Activated CD4-positive, alpha-beta memory T cell treated with anti-CD3 and anti-CD28 coated beads for 36 hours (primary cell): ENCODE results near the gene ARHGEF1. TPM values are rescaled to one million over a fixed set of nuclear protein-coding genes. Genes with fewer than 3 reads are reported as not detected.
"Not testable (repeated sequence)": the region's sequence is repeated elsewhere in the genome, so short reads cannot be mapped to it uniquely, and the experiment has no call there.

Experiments used
- CTCF ChIA-PET: fragments of 350-600 bp; sonication (Branson Sonifier 250); formaldehyde crosslinking; loops from one replicate; lab custom pipeline; 2021; ENCODE audit warnings: antibody characterized with exemption, inconsistent platforms; lab: Charles Lee
- POLR2A ChIA-PET: fragments of 350-600 bp; sonication (Branson Sonifier 250); formaldehyde crosslinking; loops from one replicate; lab custom pipeline; 2021; ENCODE audit warnings: antibody characterized with exemption; lab: Charles Lee
- DNase-seq: peaks from one replicate; pipeline ENCODE4 v3.0.0-alpha.2; 2020
- H3K27ac Mint-ChIP-seq: one replicate; pipeline ENCODE4 v1.8.0; 2021; ENCODE audit warnings: mixed read lengths
- H3K27me3 Mint-ChIP-seq: one replicate; pipeline ENCODE4 v1.8.0; 2021; ENCODE audit warnings: mixed read lengths
- H3K36me3 Mint-ChIP-seq: one replicate; pipeline ENCODE4 v1.8.0; 2021; ENCODE audit warnings: mixed read lengths
- H3K4me1 Mint-ChIP-seq: one replicate; pipeline ENCODE4 v1.8.0; 2021; ENCODE audit warnings: low read depth, mixed read lengths
- H3K4me3 Mint-ChIP-seq: one replicate; pipeline ENCODE4 v1.8.0; 2021; ENCODE audit warnings: mild to moderate bottlenecking, mixed read lengths
- H3K9me3 Mint-ChIP-seq: one replicate; pipeline ENCODE4 v1.8.0; 2021; ENCODE audit warnings: mixed read lengths
- intact Hi-C: fragments of 100-400 bp; cut with micrococcal nuclease; formaldehyde crosslinking; loops from one replicate; pipeline ENCODE4 v1.15.1; 2023
- total RNA-seq, 2 experiments: library from RNA; stranded (reverse); gene quantifications; one replicate each; pipeline ENCODE4 v1.2.3, GENCODE V29; 2021

The ARHGEF1 gene
- total RNA-seq, 2 experiments from 2014 or later, result 298 to 327 TPM

DNA sequence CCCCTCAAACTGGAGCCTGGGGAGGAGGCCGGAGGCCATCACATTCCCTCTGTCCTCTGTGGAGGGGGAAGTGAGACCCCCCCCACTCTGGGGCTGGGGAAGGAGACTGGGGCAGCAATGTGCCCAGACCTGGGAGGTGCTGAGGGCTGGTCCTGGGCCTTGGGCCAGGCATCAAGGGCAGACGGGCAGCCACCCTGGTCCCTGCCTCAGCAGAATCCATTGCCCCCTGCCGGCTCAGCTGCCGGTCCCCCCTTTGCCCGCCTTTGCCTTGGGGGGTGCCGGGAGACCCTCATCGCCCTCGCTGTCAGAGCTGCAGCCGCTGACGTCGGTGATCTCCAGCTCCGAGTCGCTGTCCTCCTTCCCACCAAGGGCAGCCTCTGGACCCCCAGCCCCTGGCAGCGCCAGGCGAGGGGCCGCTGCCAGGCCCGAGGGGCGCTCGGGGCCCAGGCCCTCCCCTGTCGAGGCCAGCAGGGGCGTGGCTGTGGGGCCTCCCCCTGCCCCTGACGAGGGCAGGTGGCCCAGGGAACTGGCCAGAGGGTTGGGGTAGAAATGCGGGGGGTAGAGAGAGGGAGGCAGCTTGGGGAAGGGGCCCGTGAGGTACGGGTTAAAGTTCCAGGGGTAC, 25.1 kb downstream of the ARHGEF1 start:
- Mint-ChIP-seq H3K9me3 (no peaks in the 10 kb centered on the region), H3K27me3 (peaks cover 11% of the 10 kb centered on the region), H3K4me3 (no peak overlapping the region), H3K4me1 (peaks cover 25% of the 10 kb centered on the region), H3K36me3 (peaks cover 31% of the 10 kb centered on the region), H3K27ac (no peak overlapping the region)
- CTCF ChIA-PET, result no interaction called here
- POLR2A ChIA-PET, result no interaction called here
- intact Hi-C loops, result no loop called here
- DNase-seq, result no peak

DNA sequence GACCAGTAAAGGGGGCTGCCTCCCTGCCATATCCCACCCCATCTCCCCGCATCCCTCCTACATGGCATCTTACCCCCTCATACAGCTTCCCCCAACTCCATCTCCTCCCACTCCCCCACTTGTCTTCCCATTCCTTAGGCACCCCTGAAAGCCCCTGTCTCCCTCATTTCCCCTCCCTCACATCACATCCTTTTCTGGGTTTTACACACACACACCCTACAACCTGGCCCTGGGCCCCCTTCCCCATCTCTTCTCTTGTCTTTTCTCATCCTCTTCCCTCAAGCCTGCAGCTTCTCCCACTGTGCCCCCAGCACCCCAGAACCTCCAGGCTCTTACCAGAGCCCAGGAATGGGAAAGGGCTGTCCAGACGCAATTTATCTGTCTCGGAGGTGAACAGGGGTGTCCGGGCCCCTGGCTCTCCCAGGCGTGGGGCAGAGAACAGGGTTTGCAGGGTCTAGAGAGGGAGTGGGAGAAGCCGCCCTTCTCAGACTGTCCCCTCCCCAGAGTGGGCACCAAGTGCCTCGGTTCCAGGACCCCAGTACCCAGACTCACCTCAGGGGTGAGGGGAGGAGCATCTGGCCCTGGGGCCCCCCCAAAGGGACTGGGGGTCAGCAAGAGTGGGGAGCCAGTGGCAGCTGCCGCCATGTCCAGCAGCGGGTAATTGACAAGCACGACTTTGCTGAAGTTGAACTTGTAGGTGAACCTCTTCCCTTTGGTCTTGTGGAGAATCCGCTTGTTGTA, 25.9 kb downstream of the ARHGEF1 start:
- POLR2A ChIA-PET, result no interaction called here
- Mint-ChIP-seq H3K4me3 (no peak overlapping the region), H3K27me3 (peaks cover 16% of the 10 kb centered on the region), H3K36me3 (peaks cover 28% of the 10 kb centered on the region), H3K27ac (no peak overlapping the region), H3K9me3 (no peaks in the 10 kb centered on the region), H3K4me1 (peaks cover 30% of the 10 kb centered on the region)
- CTCF ChIA-PET, result no interaction called here
- intact Hi-C loops, result no loop called here
- no peak for DNase-seq

DNA sequence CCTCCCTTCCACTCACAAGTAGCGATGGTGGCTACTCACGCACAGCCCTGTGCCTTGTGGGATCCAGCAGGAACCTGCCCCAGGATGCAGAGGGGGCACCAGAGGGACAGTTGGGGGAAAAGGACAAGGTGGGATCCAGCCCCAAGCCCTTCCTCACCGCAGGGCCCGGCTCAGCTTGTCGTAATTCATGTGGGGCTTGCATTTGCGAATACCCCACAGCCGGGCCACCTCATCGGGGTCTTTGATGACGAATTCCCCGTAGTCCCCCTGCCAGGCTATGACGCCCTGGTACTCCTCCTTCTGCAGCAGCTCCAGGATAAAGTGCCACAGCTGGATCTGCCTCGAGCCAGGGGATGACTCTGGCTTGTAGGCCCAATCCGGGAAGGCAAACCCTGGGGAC, 26.7 kb downstream of the ARHGEF1 start:
- intact Hi-C loops, result no loop called here
- POLR2A ChIA-PET, result interaction anchor here (2.3 kb wide), 1 partner anchor 8 kb away, joined by 8 read pairs; no protein-coding TSS in a partner anchor
- Mint-ChIP-seq H3K27me3 (peaks cover 21% of the 10 kb centered on the region), H3K4me1 (peaks cover 30% of the 10 kb centered on the region), H3K27ac (no peak overlapping the region), H3K36me3 (peaks cover 21% of the 10 kb centered on the region), H3K4me3 (no peak overlapping the region), H3K9me3 (no peaks in the 10 kb centered on the region)
- CTCF ChIA-PET, result no interaction called here
- DNase-seq, result no peak

DNA sequence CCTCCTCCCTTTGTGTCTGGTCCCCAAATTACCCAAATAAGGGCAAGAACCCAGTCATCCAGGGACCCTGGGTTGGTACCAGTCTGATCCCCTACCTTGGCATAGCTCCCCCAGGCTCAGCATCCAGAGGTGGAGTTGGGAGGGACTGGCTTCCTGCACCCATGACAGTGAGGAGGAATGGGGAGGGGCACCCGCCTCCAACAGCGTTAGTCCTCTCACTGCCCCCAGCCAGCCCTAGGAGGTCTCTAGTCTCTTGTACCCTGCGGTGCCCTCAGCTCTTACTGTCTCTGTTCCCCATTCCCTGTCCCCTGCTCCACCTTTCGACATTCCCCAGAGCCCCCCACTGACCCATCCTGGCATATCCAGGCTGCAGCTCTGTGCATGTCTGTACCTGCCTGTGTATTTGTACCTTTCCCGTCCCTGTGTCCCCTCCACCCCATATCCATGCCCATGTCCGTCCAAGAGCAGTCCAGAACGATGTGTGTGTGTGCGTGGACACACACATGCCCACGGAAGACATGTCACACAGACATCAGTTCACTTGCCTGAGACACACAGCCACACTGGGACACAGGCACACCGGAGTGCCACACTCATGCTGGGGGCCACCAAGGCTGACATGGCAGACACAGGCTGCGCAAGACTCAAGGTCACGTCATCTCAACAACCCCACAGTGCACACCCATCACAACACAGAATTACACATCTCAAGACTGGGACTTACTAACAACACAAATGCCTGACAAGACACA, 27.4 kb downstream of the ARHGEF1 start:
- H3K4me1 Mint-ChIP-seq, result peaks cover 30% of the 10 kb centered on the region
- peak overlapping the region; percentile 6 for H3K27ac Mint-ChIP-seq
- ChIA-PET POLR2A (interaction anchor here (2.3 kb wide), 1 partner anchor 9 kb away, joined by 8 read pairs; no protein-coding TSS in a partner anchor), CTCF (no interaction called here)
- H3K9me3 Mint-ChIP-seq, result no peaks in the 10 kb centered on the region
- no peak overlapping the region for H3K4me3 Mint-ChIP-seq
- intact Hi-C loops, result no loop called here
- no peak for DNase-seq
- H3K36me3 Mint-ChIP-seq, result peaks cover 14% of the 10 kb centered on the region
- peaks cover 21% of the 10 kb centered on the region for H3K27me3 Mint-ChIP-seq

DNA sequence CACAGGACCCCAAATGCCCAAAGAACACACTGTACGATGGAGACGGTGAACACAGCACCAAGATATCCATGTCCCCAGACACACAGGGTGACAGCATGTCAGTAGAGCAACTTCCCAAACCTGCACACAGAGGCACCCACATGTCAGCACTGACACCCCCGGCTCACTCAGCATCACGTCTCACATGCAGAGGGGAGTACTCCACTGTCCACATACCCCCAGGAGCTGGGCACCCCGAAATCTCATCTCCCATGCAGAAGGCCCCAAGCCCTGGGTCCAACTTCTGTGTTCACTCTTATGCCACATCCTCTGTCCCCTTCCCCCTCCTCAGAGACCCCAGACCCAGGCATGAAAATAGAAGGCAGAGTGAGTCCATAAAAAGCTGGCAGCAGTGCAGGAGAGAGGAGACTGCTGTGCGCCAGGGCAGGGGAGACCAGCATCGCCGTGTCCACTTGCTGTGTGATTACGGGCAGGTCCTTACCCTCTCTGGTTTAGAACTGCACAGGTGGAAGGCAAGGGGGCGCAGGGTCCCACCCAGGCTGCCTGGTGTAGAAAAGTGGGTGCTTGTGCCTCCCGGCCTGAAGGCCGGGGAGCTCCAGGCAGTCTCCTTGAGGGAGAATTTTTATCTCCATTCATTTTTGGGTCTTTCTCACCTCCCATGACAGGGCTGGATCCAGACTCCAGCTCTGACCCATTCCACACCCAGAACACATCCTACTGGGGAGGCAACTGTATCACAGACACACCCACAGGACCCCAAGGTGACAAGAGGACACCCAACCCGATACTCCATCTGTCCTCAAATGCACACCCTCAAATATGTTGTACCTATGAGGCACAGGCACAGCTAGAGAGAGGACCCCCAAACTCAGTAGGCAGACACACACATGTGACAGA, 28.3 kb downstream of the ARHGEF1 start:
- Mint-ChIP-seq H3K4me1 (peaks cover 26% of the 10 kb centered on the region), H3K27ac (peak overlapping the region; percentile 6), H3K27me3 (peaks cover 21% of the 10 kb centered on the region), H3K36me3 (peaks cover 7% of the 10 kb centered on the region), H3K9me3 (no peaks in the 10 kb centered on the region), H3K4me3 (no peak overlapping the region)
- CTCF ChIA-PET, result interaction anchor here (0.6 kb wide), 1 partner anchor 41 kb away, joined by 3 read pairs; no protein-coding TSS in a partner anchor
- DNase-seq, result no peak
- POLR2A ChIA-PET, result interaction anchor here (0.8 to 2.3 kb wide), 5 partner anchors 8 to 27 kb away, joined by 3 to 8 read pairs (median 3); no protein-coding TSS in a partner anchor
- intact Hi-C loops, result no loop called here

DNA sequence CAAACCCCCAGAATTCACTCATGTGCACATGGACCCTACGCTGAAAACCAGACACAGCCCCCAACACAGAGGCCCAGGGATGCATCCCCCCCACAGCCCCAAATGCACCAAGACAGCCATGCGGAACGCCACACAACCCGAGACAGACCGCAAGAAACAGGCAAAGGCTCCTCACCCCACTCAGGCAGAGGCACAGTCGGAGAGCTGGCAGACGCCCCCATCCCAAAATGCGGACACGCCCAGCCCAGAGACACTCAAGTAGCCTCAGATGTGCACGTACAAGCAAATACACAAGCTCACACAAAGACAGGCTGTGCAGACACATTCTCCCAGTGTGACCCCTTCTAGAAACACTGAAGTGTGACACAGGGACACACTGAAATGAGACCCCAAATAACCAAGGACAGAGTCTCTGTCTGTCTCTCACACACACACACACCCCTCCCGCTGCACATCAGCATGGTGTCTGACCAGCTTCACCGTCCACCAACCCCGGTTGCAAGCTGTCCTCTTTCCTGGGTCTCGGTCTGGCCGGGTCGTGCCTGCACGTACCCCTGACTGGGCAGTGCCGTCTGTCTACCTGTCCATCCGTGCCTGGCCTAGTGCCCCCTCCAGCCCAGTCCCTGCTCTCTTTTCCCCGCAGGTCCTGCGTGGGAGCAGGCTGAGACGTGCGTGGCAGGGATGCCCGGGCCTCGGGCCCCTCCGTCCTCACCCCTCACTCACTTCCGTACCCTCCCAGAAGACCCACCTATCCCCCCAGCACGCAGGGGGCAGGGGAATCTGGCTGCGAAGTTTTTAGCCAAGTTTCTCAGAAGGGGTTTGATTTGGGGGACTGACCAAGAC, 29.1 kb downstream of the ARHGEF1 start:
- H3K27ac Mint-ChIP-seq, result peak overlapping the region; percentile 24
- H3K4me1 Mint-ChIP-seq, result peaks cover 23% of the 10 kb centered on the region
- peaks cover 3% of the 10 kb centered on the region for H3K36me3 Mint-ChIP-seq
- H3K27me3 Mint-ChIP-seq, result peaks cover 21% of the 10 kb centered on the region
- CTCF ChIA-PET, result interaction anchor here (0.6 to 0.7 kb wide), 2 partner anchors 40 to 141 kb away, joined by 3 read pairs; no protein-coding TSS in a partner anchor
- intact Hi-C loops, result no loop called here
- no peaks in the 10 kb centered on the region for H3K9me3 Mint-ChIP-seq
- H3K4me3 Mint-ChIP-seq, result no peak overlapping the region
- POLR2A ChIA-PET, result interaction anchor here (0.8 to 2.3 kb wide), 6 partner anchors 9 to 28 kb away, joined by 3 to 8 read pairs (median 3); no protein-coding TSS in a partner anchor
- no peak for DNase-seq

DNA sequence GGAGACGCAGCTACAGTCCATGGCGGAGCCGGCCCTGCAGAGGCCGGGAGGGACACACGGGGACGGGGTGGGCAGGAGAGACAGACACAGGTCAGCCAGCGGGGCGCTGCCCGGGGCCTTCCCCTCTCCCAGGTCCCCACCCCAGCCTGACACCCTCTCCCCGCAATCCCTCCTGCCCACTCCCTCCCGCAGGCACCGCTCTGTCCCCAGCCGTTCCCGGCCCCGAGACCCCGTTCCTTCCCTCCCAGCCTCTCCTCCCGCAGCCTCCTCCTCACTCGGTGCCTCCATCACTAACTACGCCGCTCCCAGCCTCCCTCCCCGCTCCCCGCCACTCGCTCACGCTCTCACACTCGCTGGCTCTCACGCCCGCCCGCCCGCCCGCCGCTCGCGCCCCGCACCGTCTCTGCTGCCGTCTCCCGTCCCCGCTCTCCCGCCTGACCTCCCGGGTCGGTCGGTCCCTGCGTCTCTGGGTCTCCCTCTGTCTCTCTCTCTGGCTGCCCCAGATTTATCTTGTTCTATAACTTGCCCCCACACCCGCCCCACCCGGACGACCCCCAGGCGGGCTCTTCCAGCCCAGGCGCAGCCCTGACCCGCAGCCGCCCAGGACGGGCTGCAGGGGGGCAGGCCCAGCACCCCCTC, 30.0 kb downstream of the ARHGEF1 start:
- Mint-ChIP-seq H3K4me3 (no peak overlapping the region), H3K27ac (no peak overlapping the region), H3K9me3 (no peaks in the 10 kb centered on the region), H3K27me3 (peaks cover 21% of the 10 kb centered on the region), H3K36me3 (no peaks in the 10 kb centered on the region), H3K4me1 (peaks cover 23% of the 10 kb centered on the region)
- ChIA-PET CTCF (no interaction called here), POLR2A (interaction anchor here (0.9 kb wide), 1 partner anchor 23 kb away, joined by 3 read pairs; no protein-coding TSS in a partner anchor)
- intact Hi-C loops, result no loop called here
- no peak for DNase-seq

DNA sequence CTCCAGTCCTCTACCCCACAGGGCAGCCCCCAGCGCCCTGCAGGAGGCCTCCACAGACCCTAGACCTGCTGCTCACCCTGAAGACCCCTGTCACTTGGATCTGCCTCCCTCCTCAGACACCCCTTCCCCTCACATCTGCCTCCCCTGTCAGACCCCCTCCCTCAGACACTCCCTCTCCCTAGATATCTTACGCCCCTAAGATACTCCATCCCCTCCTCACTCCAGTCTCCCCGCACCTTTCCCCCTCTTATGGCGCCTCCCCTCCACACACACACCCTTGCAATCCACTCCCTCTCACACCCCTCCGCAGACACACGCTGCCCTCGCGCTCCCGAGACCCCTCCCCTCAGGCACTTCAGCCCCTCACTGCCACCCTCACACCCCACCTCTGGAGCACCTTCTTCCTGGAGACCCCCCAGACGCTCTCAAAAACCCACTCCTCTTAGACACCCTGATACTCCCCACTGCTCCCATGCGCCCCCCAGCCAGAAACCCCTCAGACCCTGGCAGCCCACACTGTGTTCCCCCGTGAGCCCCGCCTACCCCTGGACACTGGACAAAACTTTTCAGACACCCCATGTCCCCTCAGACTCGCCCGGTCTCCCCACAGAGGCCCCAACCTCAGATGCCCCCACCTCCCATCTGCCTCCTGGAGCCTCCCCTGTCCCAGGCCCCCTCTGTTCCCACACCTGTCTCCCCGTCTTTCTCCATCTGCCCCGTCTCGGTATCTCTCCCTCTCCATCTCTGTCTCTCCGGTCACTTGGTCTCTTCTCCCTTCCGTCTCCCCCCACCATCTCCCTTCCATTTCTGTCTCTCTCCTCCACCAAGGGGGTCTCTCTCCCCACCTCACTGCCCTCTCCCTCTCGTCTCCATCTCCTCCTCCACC, 30.8 kb downstream of the ARHGEF1 start:
- no peak for DNase-seq
- Mint-ChIP-seq H3K4me3 (no peak overlapping the region), H3K27ac (no peak overlapping the region), H3K4me1 (peaks cover 23% of the 10 kb centered on the region), H3K27me3 (peaks cover 21% of the 10 kb centered on the region), H3K9me3 (no peaks in the 10 kb centered on the region), H3K36me3 (no peaks in the 10 kb centered on the region)
- ChIA-PET CTCF (no interaction called here), POLR2A (no interaction called here)
- intact Hi-C loops, result no loop called here

DNA sequence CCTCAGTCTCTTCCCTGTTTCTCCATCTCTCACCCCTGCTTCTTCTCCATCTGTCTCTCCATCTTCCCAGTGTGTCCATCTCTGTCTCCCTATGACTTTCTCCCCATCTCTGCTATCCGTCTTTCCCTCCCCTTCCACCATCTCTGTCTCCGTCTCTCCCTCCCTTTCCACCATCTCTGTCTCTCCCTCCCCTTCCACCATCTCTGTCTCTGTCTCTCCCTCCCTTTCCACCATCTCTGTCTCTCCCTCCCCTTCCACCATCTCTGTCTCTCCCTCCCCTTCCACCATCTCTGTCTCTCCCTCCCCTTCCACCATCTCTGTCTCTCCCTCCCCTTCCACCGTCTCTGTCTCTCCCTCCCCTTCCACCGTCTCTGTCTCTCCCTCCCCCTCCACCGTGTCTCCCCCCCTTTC, 31.4 kb downstream of the ARHGEF1 start:
- CTCF ChIA-PET, DNase-seq, H3K36me3 Mint-ChIP-seq, H3K9me3 Mint-ChIP-seq, POLR2A ChIA-PET, H3K4me3 Mint-ChIP-seq, intact Hi-C loops, H3K27ac Mint-ChIP-seq: not testable (repeated sequence)
- H3K27me3 Mint-ChIP-seq, result peaks cover 21% of the 10 kb centered on the region
- peaks cover 23% of the 10 kb centered on the region for H3K4me1 Mint-ChIP-seq
